IMR-90 (cell line): ENCODE results near the gene INHBE. TPM values are rescaled to one million over a fixed set of nuclear protein-coding genes. Genes with fewer than 3 reads are reported as not detected.

Experiments used
- ATAC-seq: fragments of 200-7000 bp; cut with Tn5 transposase; 2 replicates; pipeline ENCODE4 v1.9.1; 2020; ENCODE audit warnings: low read depth, mild to moderate bottlenecking, moderate library complexity
- BruUV-seq: library from RNA; stranded (reverse); fragments of 400-500 nt; replicated peaks from 2 replicates; lab custom pipeline; 2021; lab: Mats Ljungman, UMichigan
- CTCF ChIA-PET: fragments of 300-600 bp; formaldehyde crosslinking; extraction: SDS; loops from one replicate; lab custom pipeline; 2021; ENCODE audit warnings: antibody characterized with exemption; lab: Yijun Ruan, JAX
- POLR2A ChIA-PET: fragments of 300-600 bp; sonication (Branson Sonifier 250); formaldehyde crosslinking; loops from one replicate; lab custom pipeline; 2022; ENCODE audit warnings: antibody characterized with exemption; ENCODE audit not compliant: unreplicated experiment; lab: Charles Lee
- DNase-seq: peaks from one replicate; pipeline ENCODE4 v3.0.0; 2013
- H2AFZ ChIP-seq: replicated peaks from 2 replicates; pipeline ENCODE3; 2013; ENCODE audit warnings: low read length, mild to moderate bottlenecking; ENCODE audit not compliant: poor library complexity
- H2AK5ac ChIP-seq: 2 replicates; pipeline ENCODE4 v1.6.1; 2013; ENCODE audit warnings: low read depth, low read length, inconsistent platforms
- H2AK9ac ChIP-seq: replicated peaks from 2 replicates; pipeline ENCODE3; 2013; ENCODE audit warnings: mild to moderate bottlenecking, low read depth, low read length, moderate library complexity; ENCODE audit not compliant: poor library complexity
- H2BK120ac ChIP-seq: 2 replicates; pipeline ENCODE4 v1.6.1; 2013; ENCODE audit warnings: low read depth, low read length, inconsistent platforms
- H2BK15ac ChIP-seq: 3 replicates; pipeline ENCODE4 v1.6.1; 2013; ENCODE audit warnings: low read depth, low read length, inconsistent platforms
- H2BK20ac ChIP-seq: 2 replicates; pipeline ENCODE4 v1.6.1; 2013; ENCODE audit warnings: low read depth, mild to moderate bottlenecking, inconsistent platforms, low read length, moderate library complexity
- H2BK5ac ChIP-seq: 2 replicates; pipeline ENCODE4 v1.6.1; 2013; ENCODE audit warnings: mild to moderate bottlenecking, low read depth, low read length, inconsistent platforms; ENCODE audit not compliant: poor library complexity, severe bottlenecking
- H3K14ac ChIP-seq: replicated peaks from 2 replicates; pipeline ENCODE4 v1.6.1; 2013; ENCODE audit warnings: low read depth, low read length, inconsistent platforms
- H3K18ac ChIP-seq: 2 replicates; pipeline ENCODE4 v1.6.1; 2013; ENCODE audit warnings: low read depth, low read length, control low read depth
- H3K23ac ChIP-seq: 2 replicates; pipeline ENCODE4 v1.6.1; 2013; ENCODE audit warnings: low read depth, low read length, inconsistent platforms
- H3K27ac ChIP-seq: 2 replicates; pipeline ENCODE4 v1.5.1; 2013; ENCODE audit warnings: mild to moderate bottlenecking, control low read depth, low read length; ENCODE audit not compliant: insufficient read depth
- H3K27me3 ChIP-seq: 2 replicates; pipeline ENCODE4 v1.6.1; 2013; ENCODE audit warnings: low read length; ENCODE audit not compliant: control insufficient read depth, insufficient read depth
- H3K36me3 ChIP-seq: 2 replicates; pipeline ENCODE4 v1.6.1; 2013; ENCODE audit warnings: low read length, mixed read lengths; ENCODE audit not compliant: control insufficient read depth, insufficient read depth
- H3K4ac ChIP-seq: 2 replicates; pipeline ENCODE4 v1.6.1; 2013; ENCODE audit warnings: low read depth, low read length, inconsistent platforms
- H3K4me1 ChIP-seq: 2 replicates; pipeline ENCODE4 v1.6.1; 2013; ENCODE audit warnings: low read length, mixed read lengths; ENCODE audit not compliant: control insufficient read depth, insufficient read depth
- H3K4me2 ChIP-seq: 2 replicates; pipeline ENCODE4 v1.6.1; 2013; ENCODE audit warnings: low read depth, mild to moderate bottlenecking, control low read depth, low read length, moderate library complexity
- H3K4me3 ChIP-seq: 2 replicates; pipeline ENCODE4 v1.5.1; 2013; ENCODE audit warnings: low read depth, mild to moderate bottlenecking, control low read depth, low read length, moderate library complexity; ENCODE audit not compliant: insufficient read depth
- H3K56ac ChIP-seq: 2 replicates; pipeline ENCODE4 v1.6.1; 2013; ENCODE audit warnings: low read length, inconsistent platforms; ENCODE audit not compliant: insufficient read depth; ENCODE audit errors: extremely low read depth
- H3K79me1 ChIP-seq, 2 experiments: 2 replicates each; pipeline ENCODE4 v1.6.1; 2013; ENCODE audit warnings: low read length in 2 of 2, inconsistent platforms in 1 of 2, low read depth in 1 of 2
- H3K9ac ChIP-seq: 2 replicates; pipeline ENCODE4 v1.6.1; 2013; ENCODE audit warnings: low read depth, low read length, control low read depth
- H3K9me1 ChIP-seq: 2 replicates; pipeline ENCODE4 v1.6.1; 2013; ENCODE audit warnings: low read length, inconsistent platforms; ENCODE audit not compliant: insufficient read depth
- H3K9me3 ChIP-seq: 2 replicates; pipeline ENCODE4 v1.6.1; 2013; ENCODE audit warnings: low read length; ENCODE audit not compliant: control insufficient read depth, insufficient read depth
- H4K20me1 ChIP-seq: 2 replicates; pipeline ENCODE4 v1.6.1; 2013; ENCODE audit warnings: low read length, inconsistent platforms; ENCODE audit not compliant: insufficient read depth
- H4K5ac ChIP-seq: 2 replicates; pipeline ENCODE4 v1.6.1; 2013; ENCODE audit warnings: mild to moderate bottlenecking, low read depth, low read length, control low read depth
- H4K8ac ChIP-seq, 2 experiments: 2 replicates each; pipeline ENCODE4 v1.6.1; 2013; ENCODE audit warnings: low read depth in 2 of 2, low read length in 2 of 2, control low read depth in 1 of 2, inconsistent platforms in 1 of 2
- H4K91ac ChIP-seq: 2 replicates; pipeline ENCODE4 v1.6.1; 2013; ENCODE audit warnings: low read depth, low read length, inconsistent platforms; ENCODE audit not compliant: insufficient read depth
- MAFK ChIP-seq: IDR thresholded peaks from 2 replicates; pipeline ENCODE4 v1.6.1; 2012; ENCODE audit warnings: low read depth, low read length, improper control_type of control experiment
- MAZ ChIP-seq: IDR thresholded peaks from 2 replicates; pipeline ENCODE4 v1.6.1; 2012; ENCODE audit warnings: low read depth, mild to moderate bottlenecking, low read length, improper control_type of control experiment, moderate library complexity, borderline replicate concordance
- POLR2A ChIP-seq: IDR thresholded peaks from 2 replicates; pipeline ENCODE4 v1.6.1; 2012; ENCODE audit warnings: mild to moderate bottlenecking, low read depth, low read length
- RCOR1 ChIP-seq: IDR thresholded peaks from 2 replicates; pipeline ENCODE4 v1.6.1; 2012; ENCODE audit warnings: mild to moderate bottlenecking, low read length, improper control_type of control experiment; ENCODE audit not compliant: insufficient replicate concordance
- WGBS, 2 experiments: methylation state at CpG; one replicate each; pipeline versions ENCODE4 v1.1.5 to v1.1.7; 2013; ENCODE audit warnings: missing lambda C conversion rate in 2 of 2; ENCODE audit not compliant: insufficient read length in 1 of 2; ENCODE audit errors: extremely low coverage in 2 of 2; 5-methylcytosine and 5-hydroxymethylcytosine counted together
- dilution Hi-C: fragments of 300-500 bp; cut with HindIII; formaldehyde crosslinking; loops from one replicate; pipeline ENCODE4 v1.14.3; 2018; ENCODE audit warnings: low sequenced_read_pairs; ENCODE audit not compliant: unreplicated experiment
- in situ Hi-C: fragments of 300-500 bp; cut with MboI; formaldehyde crosslinking; loops from 3 replicates; pipeline ENCODE4 v1.14.3; 2019; ENCODE audit warnings: low sequenced_read_pairs, inconsistent platforms, mixed read lengths
- intact Hi-C: fragments of 100-400 bp; cut with micrococcal nuclease; formaldehyde crosslinking; loops from 2 replicates; pipeline ENCODE4 v1.10.0; 2022
- polyA plus RNA-seq, 3 experiments: library from polyadenylated mRNA; depleted of rRNA; stranded (reverse); fragments of >200 nt; gene quantifications; 2 replicates each; pipeline ENCODE4 v1.2.3, GENCODE V29; 2012; ENCODE audit warnings: low replicate concordance in 1 of 3
- total RNA-seq: library from RNA; depleted of rRNA; stranded (reverse); fragments of >200 nt; gene quantifications from 2 replicates; pipeline ENCODE4 v1.2.3, GENCODE V29; 2012

The INHBE gene
- total and polyA plus RNA-seq, 2 of the 4 experiments (the other 2 are of a cell fraction), result 0.90 to 1.7 TPM

DNA sequence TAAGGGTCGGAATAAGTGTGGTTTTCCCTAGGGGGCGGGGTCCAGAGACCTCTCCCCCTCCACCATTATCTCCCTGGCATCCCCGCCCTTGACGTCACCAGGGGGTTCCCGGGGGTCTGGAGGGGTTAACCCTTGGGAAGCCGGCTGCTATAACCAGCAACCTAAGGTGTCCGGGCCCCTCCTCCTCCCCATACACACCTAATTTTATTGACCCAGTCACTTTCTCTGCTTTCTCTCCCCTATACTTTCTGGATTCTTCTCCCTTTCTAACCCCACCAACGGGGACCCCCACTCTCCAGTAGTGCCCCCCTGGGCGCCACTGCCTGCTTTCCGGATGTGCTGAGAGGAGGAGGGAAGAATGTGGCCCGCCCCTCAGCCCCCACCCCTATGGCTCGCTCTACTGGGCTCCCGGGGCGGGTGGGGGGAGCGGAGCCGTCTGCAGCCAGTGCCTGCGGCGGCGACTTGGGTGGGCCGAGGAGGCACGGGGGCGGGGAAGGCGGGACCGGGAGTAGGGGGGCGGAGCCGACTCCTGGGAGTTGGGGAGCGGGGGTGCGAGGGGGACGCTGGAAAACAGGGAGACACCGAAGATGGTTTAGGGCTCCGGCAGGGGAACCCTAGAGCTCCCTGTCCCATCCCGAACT lies 6.3 kb downstream of the INHBE start:
- Histone ChIP-seq H2BK20ac (0 out of 2 replicates have a peak overlapping the region, but pooled peaks have one; percentile 5), H3K79me1 (peaks cover 0 to 6% of the 10 kb centered on the region in 2 experiments; a peak in 1 of 4 replicates), H3K36me3 (no peaks in the 10 kb centered on the region), H2BK15ac (no peak overlapping the region; the same call in 2 of the 3 replicates), H3K4ac (peak overlapping the region; percentile 70), H2AK9ac (peak overlapping the region; percentile 96), H3K4me3 (peak overlapping the region; percentile 56), H3K27me3 (no peaks in the 10 kb centered on the region), H3K27ac (peak overlapping the region; percentile 67; the same call in 1 of the 2 replicates), H3K14ac (peak overlapping the region; percentile 73), H3K18ac (peak overlapping the region; percentile 48; the same call in 1 of the 2 replicates), H3K23ac (peak overlapping the region; percentile 67), H4K20me1 (no peaks in the 10 kb centered on the region), H3K4me2 (peak overlapping the region; percentile 97), H3K9ac (peak overlapping the region; percentile 68), H2BK5ac (peak overlapping the region; percentile 57), H2BK120ac (peak overlapping the region; percentile 68), H3K4me1 (peaks cover 7% of the 10 kb centered on the region), H2AK5ac (peak overlapping the region; percentile 61), H3K9me1 (peaks cover 4% of the 10 kb centered on the region; the same call in 1 of the 2 replicates), H4K8ac (peak overlapping the region; percentile 55 to 88; a peak in 3 of 4 replicates), H4K91ac (peak overlapping the region; percentile 72; the same call in 1 of the 2 replicates), H4K5ac (no peak overlapping the region), H3K56ac (peak overlapping the region; percentile 84), H3K9me3 (no peaks in the 10 kb centered on the region), H2AFZ (peak overlapping the region; percentile 93)
- no TSS peak for BruUV-seq
- intact Hi-C loops (loop anchor here (5.0 kb wide), 1 partner anchor 161 kb away; no protein-coding TSS in a partner anchor), in situ Hi-C loops (no loop called here), dilution Hi-C loops (no loop called here)
- POLR2A ChIA-PET, result no interaction called here
- TF ChIP-seq MAFK (no peak), MAZ (peak; percentile 48; the same call in 1 of the 2 replicates), POLR2A (no peak), RCOR1 (no peak)
- CTCF ChIA-PET, result interaction anchor here (2.7 kb wide), 1 partner anchor 9 kb away, joined by 14 read pairs; no protein-coding TSS in a partner anchor
- ATAC-seq, result peak; percentile 32
- 0% methylated on average over 2 of the region's 32 CpGs; no CpG with 5 or more reads in 1 of the 2 experiments for WGBS, 2 experiments
- peak; percentile 57 for DNase-seq
